H1 (cell line): ENCODE results near the gene TCIRG1. TPM values are rescaled to one million over a fixed set of nuclear protein-coding genes. Genes with fewer than 3 reads are reported as not detected.

ENCODE experiments used
- CHD2 ChIP-seq: IDR thresholded peaks from 2 replicates; pipeline ENCODE4 v1.6.1; 2012; ENCODE audit warnings: low read length, improper control_type of control experiment
- CHD7 ChIP-seq: fragments of 300-600 bp; sonication (generic); IDR thresholded peaks from 2 replicates; pipeline ENCODE4 v1.7.1; 2012; ENCODE audit warnings: low read length, moderate library complexity, mild to moderate bottlenecking, inconsistent platforms; ENCODE audit not compliant: insufficient replicate concordance
- CTBP2 ChIP-seq: IDR thresholded peaks from 2 replicates; pipeline ENCODE4 v1.7.0; 2011; ENCODE audit warnings: borderline replicate concordance, mild to moderate bottlenecking, moderate library complexity, mixed read lengths, low read length; ENCODE audit not compliant: insufficient read depth, insufficient read length
- FOSL1 ChIP-seq: IDR thresholded peaks from 2 replicates; pipeline ENCODE4 v1.6.1; 2011; ENCODE audit warnings: mild to moderate bottlenecking, low read depth, low read length, moderate library complexity; ENCODE audit not compliant: insufficient read depth
- KDM4A ChIP-seq: IDR thresholded peaks from one replicate; pipeline ENCODE4 v1.7.1; 2012; ENCODE audit warnings: low read depth, mild to moderate bottlenecking, moderate library complexity, low read length, inconsistent platforms; ENCODE audit not compliant: severe bottlenecking
- MAX ChIP-seq: IDR thresholded peaks from 2 replicates; pipeline ENCODE4 v1.6.1; 2012; ENCODE audit warnings: inconsistent platforms
- NANOG ChIP-seq: IDR thresholded peaks from 2 replicates; pipeline ENCODE4 v1.6.1; 2011; ENCODE audit warnings: low read length, low read depth, mild to moderate bottlenecking, inconsistent platforms; ENCODE audit not compliant: insufficient read depth, poor library complexity, severe bottlenecking
- RNF2 ChIP-seq: fragments of 200-900, 300-1000 bp; sonication (generic); IDR thresholded peaks from 2 replicates; pipeline ENCODE4 v1.7.1; 2016; ENCODE audit warnings: borderline replicate concordance, low read depth, mild to moderate bottlenecking, antibody characterized with exemption, low read length; ENCODE audit not compliant: poor library complexity, severe bottlenecking; ENCODE audit errors: missing control alignments
- SIRT6 ChIP-seq: IDR thresholded peaks from one replicate; pipeline ENCODE4 v1.7.1; 2012; ENCODE audit warnings: low read length, inconsistent platforms
- SP2 ChIP-seq: IDR thresholded peaks from 2 replicates; pipeline ENCODE4 v1.6.1; 2012; ENCODE audit warnings: mild to moderate bottlenecking, low read length, inconsistent platforms
- TEAD4 ChIP-seq: IDR thresholded peaks from 2 replicates; pipeline ENCODE4 v1.6.1; 2012; ENCODE audit warnings: low read depth, low read length, inconsistent platforms, mixed read lengths
- polyA plus RNA-seq, 7 experiments: library from polyadenylated mRNA; depleted of rRNA in 3 of 7; stranded (reverse) in 5 of 7; unstranded in 2 of 7; fragments of >200 nt in 5 of 7; fragments of 200-250 nt in 2 of 7; gene quantifications; 1 replicate in 5 of 7; 2 replicates in 1 of 7; 4 replicates in 1 of 7; pipeline versions ENCODE4 v1.2.1 to v1.2.3, GENCODE V29; 2011 to 2013; ENCODE audit warnings: missing spikeins in 2 of 7, mixed read lengths in 2 of 7
- total RNA-seq: library from RNA; stranded (reverse); fragmentation: NEBNext Ultra II Directional; extraction: Animal tissue kit (Norgen Biotek cat#: 25700); gene quantifications from 2 replicates; pipeline ENCODE4 v1.2.1, GENCODE V29; 2021

Gene TCIRG1
- total and polyA plus RNA-seq, 2 of the 8 experiments (the other 6 are each of a cell fraction or from before 2014, with no cell fraction given) = 25.3 to 39.6 TPM

GRCh38 chr11:68090706-68091105 is 51.9 kb downstream of the TCIRG1 start (continued):
- TF ChIP-seq CHD7 (no peak), SIRT6 (no peak), KDM4A (no peak), TEAD4 (no peak), RNF2 (no peak), NANOG (no peak), FOSL1 (no peak), SP2 (no peak), MAX (no peak), CHD2 (no peak), CTBP2 (no peak)
